Testis (tissue), 2 donors: ENCODE data around the gene KIF26A.

Experiments
- POLR2A ChIP-seq: fragments of 450-650 bp; IDR thresholded peaks from one replicate; pipeline ENCODE4 v1.6.1; 2017; ENCODE audit warnings: antibody characterized with exemption, mild to moderate bottlenecking, moderate library complexity
- TF ChIP-seq, protein P1 (sequence below), 3 experiments: fragments of 450-650 bp in 2 of 3; fragments of 200-600 bp in 1 of 3; sonication (generic) in 1 of 3; IDR thresholded peaks; one replicate each; pipeline ENCODE4 v1.5.1; 2016 to 2019; ENCODE audit warnings: antibody characterized with exemption in 3 of 3, mild to moderate bottlenecking in 2 of 3, moderate library complexity in 1 of 3

DNA sequence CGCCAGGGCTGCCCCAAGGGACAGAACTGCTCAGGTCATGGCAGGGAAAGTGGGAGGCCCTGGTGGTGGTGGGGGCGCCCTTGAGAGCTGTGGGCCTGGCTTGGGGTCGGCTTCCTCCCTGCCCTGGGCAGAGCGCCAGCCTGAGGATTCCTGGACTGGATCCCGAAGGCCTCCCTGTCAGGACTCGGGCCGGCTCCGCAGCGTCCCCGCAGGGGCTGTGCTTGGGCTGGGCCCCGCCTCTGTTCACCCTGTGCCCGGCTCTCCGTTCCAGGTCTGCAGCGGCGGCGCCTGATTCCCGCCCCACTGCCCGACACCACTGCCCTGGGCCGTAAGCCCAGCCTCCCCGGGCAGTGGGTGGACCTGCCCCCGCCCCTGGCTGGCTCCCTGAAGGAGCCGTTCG, 39.9 kb downstream of the KIF26A start:
- TF ChIP-seq, protein P1, sequence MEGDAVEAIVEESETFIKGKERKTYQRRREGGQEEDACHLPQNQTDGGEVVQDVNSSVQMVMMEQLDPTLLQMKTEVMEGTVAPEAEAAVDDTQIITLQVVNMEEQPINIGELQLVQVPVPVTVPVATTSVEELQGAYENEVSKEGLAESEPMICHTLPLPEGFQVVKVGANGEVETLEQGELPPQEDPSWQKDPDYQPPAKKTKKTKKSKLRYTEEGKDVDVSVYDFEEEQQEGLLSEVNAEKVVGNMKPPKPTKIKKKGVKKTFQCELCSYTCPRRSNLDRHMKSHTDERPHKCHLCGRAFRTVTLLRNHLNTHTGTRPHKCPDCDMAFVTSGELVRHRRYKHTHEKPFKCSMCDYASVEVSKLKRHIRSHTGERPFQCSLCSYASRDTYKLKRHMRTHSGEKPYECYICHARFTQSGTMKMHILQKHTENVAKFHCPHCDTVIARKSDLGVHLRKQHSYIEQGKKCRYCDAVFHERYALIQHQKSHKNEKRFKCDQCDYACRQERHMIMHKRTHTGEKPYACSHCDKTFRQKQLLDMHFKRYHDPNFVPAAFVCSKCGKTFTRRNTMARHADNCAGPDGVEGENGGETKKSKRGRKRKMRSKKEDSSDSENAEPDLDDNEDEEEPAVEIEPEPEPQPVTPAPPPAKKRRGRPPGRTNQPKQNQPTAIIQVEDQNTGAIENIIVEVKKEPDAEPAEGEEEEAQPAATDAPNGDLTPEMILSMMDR (IDR thresholded peaks at IDR 0.05): no peak
- TF ChIP-seq POLR2A: no peak
